Measurements from ENCODE around the gene JPH4.

GRCh38 chr14:23530375-23531055 is 48.1 kb downstream of the JPH4 start:
- TF ChIP-seq CTCF (IDR thresholded peaks at IDR 0.05) (no peak), POLR2A (IDR thresholded peaks at IDR 0.05) (no peak)
